Activated CD8-positive, alpha-beta memory T cell treated with anti-CD3 and anti-CD28 coated beads for 1 hour (primary cell): Measurements from ENCODE around the gene C18orf63.
"Not testable (repeated sequence)": the region's sequence is repeated elsewhere in the genome, so short reads cannot be mapped to it uniquely, and the experiment has no call there.

ENCODE experiments used
- DNase-seq, 2 donors: peaks; one replicate each; pipeline ENCODE4 v3.0.0-alpha.2; 2020; ENCODE audit warnings: low read depth in 1 of 2; ENCODE audit errors: extremely low read depth in 1 of 2

Gene C18orf63

DNA sequence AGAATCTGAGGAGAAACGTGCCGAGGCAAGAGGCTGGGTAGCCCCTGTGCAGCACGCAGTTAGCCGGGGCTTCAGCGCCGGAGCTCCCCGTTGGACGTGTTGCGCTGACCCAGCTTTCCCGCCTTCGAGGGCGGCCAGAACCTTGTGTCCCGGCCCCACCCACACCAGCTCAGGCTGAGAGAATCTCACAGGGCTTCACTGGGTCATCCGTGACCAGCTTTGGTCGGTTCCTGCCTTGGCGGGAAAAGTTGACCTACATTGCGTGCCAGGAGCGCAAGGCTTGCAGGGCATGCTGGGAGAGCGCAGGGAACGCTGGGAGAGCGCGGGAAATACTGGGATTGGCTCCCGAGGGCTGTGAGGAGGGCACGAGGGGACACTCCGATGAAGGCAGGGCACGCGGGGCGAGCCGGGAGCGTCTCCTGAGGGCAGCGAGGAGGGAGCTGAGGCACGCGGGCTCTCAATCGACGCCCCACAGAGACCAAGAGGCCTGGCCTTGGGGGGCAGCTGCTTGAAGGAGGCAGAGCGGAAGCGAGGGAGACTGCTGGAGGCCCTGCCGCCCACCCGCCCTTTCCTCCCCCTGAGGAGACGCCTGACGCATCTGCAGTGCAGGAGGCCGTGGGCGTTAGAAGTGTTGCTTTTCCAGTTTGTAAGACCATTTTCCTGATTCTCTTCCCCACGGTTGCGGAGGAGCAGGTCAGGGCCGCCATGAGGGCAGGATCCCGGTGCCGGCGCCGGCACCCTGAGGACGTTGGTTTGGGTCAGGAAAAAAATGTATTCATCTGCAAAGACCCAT is at the start of gene C18orf63:
TSS of gene C18orf63 (plus strand) at position 376 of the 793 bp plus-strand sequence. CDS start 2,027 bp downstream, outside the sequence.
- no peak for DNase-seq

DNA sequence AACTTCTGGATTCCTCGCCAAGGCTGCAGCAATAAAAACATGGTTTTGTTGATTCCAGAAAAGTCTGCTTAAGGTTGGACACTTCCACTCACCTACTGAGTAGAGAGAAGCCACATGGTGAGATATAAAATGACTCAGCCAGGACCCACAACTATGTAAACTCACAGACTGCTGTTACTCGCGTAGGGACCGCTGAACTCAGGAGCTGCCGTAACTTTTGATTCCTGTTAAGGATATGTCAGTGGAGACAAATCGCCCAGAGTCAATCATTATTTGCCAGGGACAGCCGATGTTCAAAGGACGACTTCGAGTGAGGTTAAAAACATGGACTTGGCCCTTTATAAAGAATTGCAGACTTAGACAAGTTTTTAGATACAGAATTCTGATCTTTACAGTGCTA is 49.5 kb upstream of the C18orf63 start:
- DNase-seq = no peak

DNA sequence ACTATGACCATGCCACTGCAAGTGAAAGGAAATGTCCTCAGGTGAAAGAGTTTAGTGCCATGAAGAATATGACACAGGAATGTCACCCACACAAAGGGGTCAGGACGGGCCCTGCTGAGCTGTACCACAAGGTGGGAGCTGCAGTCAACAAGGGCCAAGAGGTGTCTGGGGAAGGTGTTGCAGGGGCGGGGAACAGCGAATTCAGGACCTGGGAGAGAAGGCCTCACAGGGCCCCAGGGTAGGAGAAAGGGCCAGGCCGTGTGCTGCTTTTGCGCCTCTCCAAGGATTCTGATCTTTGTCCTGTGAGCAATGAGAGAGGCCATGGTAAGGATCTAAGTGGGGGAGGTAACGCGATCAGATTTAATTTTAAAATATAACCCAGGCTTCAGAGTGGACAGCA is 47.5 kb upstream of the C18orf63 start:
- DNase-seq = no peak

DNA sequence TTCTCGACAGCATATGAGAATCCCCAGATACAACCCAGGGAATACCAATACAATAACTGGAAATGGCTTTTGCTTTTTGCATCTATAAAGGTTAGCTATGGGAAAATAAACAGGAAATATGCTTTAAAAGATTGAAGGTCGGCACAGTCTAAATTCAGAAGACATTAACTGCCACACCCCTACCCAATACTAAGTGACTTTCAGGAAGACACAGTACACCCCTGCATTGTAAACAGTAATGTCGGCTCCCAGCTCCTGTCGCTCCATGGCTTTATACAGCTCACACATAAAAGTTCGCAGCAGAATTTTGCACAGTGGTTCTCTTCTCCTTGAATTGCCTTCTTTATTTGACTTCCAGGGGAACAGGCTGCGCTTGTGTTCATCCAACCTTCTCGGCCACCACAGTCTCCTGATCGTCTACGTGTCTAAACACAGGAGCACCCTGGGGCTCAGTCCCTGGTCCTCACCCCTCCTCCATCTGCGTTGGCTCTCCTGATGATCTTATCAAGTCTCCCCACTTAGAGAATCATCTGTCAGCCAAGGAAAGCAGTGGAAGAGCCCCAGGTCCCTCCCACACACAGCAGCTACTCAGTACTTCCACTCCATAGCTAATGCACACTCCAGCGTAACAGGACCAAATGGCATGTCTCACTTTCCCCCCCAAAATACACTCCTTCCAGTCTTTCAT is 46.6 kb upstream of the C18orf63 start:
- no peak for DNase-seq

DNA sequence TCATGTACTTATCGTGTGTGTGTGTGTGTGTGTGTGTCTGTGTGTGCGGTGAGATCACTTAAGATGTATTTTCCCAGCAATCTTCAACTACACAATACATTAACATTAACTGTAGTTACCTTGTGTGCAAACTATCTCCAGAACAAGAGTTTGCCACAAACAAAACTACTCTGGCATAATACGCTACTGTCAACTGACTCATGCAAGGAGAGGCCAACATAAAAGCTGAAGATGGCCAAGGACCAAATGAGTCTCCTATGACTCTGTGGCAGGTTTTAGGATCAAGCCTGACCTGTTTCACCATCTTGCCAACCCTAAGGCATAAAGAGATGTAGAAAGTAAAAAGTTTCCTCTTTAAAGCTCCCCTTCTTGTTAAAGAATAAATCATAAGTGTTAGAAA is 44.0 kb upstream of the C18orf63 start:
- no peak for DNase-seq

DNA sequence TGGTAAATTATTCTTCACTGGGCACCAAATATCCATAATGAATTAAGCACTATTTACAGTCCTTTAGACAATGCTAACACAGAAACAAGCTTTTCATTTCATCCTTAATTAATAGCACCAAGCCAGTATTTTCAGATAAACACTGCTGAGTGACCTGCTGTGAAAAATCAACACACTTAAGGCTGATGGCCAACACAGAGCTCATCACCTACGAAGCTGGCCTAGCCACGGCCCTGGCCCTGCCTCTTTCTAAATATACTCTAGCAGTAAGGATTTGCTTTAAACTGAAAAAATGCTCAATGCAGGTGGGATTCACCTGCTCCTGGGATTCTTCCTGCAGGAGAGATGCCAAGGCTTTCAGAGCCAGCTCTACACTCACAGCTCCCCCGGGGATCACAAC is 42.2 kb upstream of the C18orf63 start:
- no peak for DNase-seq

DNA sequence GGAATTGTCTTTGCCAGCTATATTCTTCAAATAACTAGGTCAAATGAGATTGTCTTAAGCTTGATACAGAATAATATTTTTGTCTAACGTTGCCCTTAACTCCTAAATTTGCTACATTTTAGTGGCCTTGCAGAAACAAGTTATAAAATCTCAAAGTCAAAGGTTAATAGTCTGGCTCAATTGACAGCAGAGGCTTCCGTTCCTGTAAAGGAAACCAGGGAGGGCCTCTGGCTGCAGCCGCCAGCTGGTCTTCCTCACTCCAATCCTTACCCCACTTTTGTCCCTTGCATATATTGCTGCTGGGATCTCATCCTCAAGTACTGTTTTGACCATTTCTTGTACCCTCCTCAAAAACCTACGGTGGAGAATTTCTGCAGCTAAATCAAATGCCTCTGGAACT is 40.9 kb upstream of the C18orf63 start:
- no peak for DNase-seq

DNA sequence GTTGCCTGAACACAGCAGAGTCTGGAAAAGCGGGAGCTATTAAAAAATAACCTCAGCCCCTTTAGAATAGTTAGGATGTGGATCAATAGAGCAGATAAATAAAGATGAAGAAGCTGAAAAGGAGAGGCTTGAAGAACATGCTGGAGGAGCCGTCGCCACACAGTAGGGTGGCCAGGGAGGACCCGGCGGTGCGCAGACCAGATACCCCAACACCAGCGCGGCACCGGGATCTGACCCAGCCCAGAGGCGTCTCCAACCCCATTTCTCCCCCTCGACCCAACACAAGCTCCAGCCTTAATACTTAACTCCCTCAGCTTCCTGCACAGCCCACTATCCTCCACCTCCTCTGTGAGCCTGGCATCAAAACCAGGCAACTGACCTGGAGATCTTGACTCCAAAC is 39.9 kb upstream of the C18orf63 start:
- DNase-seq = no peak

DNA sequence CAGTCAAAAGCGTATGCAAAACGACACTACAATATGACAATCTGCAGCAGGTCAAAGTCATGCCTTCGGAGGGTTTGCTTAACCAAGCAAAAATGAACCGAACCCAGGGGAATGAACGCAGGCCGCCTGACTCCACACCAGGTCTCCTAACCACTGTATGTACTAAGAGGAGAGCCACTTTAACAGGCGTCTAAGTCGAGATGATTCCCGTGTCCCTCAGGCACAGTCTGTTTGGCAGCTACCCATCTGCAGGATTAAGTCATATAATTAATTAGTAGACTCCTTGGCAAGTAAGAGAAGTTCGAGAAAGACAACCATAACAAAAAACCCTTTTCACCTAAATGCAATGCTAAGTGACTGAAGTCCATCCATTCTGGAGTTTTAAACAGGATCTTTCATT is 39.0 kb upstream of the C18orf63 start:
- DNase-seq = no peak

DNA sequence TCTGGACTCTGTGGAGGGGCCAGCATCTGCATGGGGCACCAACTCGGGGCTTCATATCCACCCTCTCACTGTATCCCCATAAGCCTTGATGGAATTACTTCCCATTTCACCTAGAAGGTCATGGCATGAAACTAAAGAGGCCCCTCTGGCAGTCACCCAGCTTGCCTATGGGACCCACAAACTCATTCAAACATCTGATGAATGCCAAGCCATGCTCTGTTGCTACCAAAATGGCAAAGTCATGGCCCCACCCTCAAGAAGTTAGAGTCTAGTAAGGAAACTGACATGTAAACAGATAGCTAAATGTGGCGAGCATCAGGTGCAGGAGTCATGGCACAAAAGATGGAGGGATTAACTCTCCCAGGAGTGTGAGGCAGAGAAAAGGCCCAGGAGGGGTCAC is 38.3 kb upstream of the C18orf63 start:
- DNase-seq = no peak

DNA sequence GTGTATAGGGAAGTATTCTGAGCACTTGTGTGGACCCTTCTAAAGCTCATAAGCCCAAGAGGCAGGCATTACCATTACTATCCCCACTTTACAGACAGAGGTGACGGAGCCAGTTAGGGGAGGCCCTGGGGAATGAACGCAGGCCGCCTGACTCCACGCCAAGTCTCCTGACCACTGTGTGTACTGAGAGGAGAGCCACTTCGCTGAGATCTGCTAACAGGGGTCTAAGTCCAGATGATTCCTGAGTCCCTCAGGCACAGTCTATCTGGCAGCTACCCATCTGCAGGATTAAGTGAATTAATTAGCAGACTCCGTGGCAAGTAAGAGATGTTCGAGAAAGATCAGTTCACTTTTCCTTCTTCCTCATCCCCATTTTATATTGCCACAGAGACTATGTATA is 37.6 kb upstream of the C18orf63 start:
- no peak for DNase-seq

DNA sequence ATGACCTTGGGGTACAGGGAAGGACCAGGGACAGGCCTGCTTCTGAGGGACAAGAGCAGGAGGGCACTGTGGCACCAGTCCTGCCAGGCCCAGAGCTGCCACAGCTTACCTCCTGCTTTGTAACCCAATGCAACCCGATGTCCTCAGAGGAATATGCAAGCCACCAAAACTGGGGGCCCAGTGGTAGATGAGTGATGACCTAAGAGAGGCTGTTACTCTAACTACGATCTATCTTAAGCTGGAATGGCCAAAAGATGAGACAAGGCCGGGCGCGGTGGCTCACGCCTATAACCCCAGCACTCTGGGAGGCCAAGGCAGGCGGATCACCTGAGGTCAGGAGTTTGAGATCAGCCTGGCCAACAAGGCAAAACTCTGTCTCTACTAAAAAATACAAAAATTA is 36.7 kb upstream of the C18orf63 start:
- no peak for DNase-seq

DNA sequence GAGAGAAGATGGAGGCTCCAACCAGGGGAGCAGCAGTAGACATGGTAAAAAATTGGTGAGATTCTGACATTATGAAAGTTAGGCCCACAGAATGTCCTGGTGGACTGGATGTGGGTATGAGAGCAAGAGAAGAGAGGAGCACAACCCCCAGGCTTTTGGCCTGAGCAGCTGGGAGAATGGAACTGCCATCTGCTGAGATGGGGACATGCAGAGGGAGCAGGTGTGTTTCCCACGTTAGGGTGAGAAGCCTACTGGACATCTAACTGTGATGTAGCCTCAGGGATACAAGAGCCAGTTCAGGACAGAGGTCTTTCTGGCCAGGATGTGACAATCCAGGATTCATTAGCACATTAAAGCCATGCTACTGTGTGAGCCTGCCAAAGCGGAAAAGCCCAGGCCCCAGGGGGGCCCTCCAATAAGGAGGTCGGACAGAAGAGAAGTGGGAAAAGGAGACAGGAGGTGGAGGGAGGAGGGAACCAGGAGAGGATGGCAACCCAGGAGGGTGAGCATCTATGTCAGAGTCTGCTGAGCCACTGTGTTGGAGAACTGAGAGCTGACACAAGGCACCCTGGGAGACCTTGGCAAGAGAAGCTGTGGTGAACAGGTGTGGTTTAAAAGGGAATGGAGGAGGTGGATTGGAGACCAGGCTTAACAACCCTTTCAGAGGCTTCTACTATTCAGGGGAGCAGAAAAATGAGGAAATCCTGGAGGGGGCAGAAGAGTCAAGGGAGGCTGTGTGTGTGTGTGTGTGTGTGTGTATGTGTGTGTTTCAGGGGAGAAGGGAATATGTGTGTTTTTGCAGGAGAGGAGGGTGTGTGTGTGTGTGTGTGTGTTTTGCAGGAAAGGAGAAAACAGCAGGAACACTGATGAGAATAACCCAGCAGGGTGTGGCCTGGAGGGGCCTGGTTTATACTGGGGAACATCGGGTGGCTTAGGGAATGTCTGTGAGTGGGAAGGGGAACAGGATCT is 34.3 kb upstream of the C18orf63 start:
- no peak for DNase-seq

DNA sequence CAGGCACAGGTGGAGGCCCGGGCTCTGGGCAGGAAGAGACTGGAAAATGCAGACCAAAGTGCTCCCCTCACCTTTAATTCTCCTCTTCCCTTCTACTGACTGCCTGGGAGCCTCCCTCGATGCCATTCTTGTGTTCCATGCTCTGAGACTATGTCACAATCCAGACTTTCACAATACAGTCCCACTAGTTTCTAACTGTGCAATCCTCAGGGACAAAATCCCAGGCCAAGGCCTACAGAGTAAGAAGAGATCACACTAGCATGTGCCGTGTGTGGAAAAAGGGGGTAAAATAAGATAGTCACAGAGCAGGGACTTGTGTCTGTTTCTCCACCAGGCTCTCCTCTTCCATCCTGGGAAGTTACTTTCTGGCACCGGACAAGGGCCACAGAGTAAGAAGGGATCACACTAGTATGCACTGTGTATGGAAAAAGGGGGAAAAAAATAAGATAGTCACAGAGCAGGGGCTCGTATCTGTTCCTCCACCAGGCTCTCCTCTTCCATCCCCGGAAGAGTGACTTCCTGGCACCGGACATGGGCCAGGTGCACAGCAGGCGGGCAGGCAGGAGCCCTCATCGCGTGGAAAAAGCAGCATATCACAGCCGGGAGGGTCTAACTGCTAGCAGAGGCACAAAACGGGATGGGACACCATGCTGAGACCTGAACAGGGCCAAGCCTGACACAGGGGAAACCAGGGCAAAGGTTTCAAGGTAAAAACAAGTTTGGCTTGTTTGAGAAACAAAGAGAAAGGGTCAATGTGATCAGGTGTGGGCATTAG is 33.5 kb upstream of the C18orf63 start:
- no peak for DNase-seq

DNA sequence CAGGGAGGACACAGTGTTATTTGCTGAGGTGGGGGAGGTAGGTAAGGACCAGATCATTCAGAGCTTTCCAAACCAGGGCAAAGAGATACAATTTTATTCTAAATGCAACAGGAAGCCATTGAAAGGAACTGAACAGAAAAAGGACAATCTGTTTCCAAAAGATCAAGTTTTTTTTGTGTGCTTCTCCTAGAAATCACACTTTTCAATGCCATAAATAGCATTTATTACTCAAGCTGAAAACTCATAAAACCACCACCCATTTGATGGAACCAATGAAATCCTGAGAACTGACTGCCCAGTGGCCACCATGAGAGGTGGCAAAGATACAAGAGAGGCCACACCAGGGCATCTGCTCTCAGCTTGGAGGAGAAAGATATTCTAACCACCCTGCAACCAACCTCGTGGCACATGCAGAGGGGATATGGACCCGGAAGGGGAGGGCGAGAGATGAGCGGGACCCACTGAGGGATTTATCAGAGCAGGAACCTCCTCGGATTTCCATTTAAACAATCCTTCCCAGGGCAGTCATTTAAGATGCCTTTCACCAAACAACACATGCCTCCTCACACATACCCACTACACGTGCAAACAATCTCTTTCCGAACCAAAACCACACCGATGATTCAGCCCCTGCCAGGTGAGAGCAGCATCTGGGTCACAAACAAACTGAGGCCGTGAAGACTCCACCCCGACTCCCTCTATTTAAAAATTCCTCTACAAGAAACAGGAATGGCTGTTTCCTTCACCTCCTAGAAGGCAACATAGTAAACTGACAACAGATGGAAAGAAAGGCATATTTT is 32.7 kb upstream of the C18orf63 start:
- DNase-seq = no peak

DNA sequence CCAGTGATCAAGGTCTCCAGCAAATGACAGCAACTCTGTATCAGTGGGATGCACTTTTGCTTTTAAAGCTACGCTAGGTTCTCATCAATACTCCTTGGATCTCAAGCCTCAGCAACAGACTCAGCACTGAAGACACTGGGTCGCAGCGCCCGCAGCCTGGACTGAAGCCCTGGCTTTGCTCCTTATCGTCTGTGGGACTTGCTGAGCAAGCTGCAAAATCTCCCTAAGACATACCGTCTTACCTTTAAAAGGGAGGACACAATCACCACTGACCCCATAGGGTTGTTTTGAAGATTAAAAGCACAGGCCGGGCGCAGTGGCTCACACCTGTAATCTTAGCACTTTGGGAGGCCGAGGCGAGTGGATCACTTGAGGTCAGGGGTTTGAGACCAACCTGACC is 32.0 kb upstream of the C18orf63 start:
- DNase-seq = no peak

DNA sequence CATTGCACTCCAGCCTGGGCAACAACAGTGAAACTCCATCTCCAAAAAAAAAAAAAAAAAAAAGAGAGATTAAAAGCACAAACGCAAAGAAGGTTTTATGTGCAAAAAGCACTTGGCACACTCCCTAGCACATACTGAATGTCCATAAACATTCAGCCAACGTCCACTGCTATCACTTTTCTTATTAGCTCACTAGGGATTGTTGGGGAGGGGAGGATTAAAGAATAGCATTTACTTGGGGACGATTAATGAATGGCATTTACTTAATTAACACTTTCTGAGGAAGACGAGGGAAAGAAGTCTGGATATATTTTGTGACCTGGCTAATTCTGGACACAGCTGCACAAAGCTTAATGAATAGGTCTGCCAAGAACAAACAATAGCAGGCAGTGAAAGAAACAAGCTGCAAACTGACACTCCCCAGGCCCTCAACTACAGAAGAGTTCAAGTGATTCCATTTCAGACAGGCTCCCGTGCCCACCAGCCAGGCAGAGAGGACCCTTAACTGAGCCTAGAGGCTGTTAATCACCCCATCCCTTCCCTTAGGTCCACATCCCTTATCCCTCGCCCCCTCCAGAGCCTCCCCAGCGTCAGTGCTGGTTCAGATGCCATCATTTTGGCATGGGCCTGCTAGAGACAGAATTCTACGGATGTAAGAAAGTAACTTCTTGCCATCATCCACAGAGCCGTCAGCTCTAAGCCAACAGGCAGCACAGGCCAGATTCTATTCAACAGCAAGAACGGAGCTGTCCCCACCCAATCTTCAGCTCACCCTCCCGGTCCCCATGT is 31.3 kb upstream of the C18orf63 start:
- DNase-seq = no peak

DNA sequence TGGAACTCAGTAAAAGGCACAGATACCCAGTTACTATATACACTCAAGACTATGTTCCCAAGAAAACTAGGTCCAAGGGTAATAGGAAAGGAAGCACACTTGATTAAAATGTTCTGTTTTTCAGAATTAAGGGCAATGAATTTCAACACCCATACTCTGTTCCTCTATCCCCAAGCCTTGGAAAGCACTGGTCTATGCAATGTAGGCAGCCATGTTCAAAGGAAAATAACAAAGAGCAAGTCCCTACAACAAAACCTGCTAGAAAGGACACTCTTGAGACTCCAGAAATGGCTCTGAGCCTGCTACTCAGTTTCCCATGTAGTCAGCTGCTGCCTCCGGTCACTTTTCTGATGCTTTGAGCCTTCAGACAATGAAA is 30.7 kb upstream of the C18orf63 start:
- DNase-seq = no peak

DNA sequence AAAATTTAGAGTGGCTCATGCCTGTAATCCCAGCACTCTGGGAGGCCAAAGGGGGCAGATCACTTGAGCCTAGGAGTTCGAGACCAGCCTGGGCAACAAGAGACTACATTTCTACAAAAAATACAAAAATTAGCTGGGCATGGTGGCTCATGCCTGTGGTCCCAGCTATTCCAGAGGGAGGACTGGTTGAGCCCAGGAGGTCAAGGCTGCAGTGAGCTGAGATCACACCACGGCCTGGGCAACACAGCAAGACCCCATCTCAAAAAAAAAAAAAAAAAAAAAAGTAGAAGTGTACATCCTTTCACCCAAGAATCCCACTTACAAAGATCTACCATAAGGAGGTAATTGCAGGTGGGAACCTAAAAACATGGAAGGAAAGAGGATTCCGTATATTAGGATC is 30.1 kb upstream of the C18orf63 start:
- not testable (repeated sequence) for DNase-seq
